Measurements from ENCODE around the gene KCNE2. TPM values are rescaled to one million over a fixed set of nuclear protein-coding genes. Genes with fewer than 3 reads are reported as not detected.

The KCNE2 gene
- total and polyA plus RNA-seq, 2 experiments from 2014 or later: 0.28 to 0.55 TPM

- no peak overlapping the region for H2AFZ ChIP-seq
- no peaks in the 10 kb centered on the region for H3K27me3 ChIP-seq (ENCODE audit: insufficient read depth)
- Mint-ChIP-seq H3K4me1 (no peaks in the 10 kb centered on the region; the same call in 2 of the 3 replicates), H3K36me3 (ENCODE audit: low read depth) (no peaks in the 10 kb centered on the region), H3K27ac (no peak overlapping the region), H3K4me3 (no peak overlapping the region), H3K27me3 (ENCODE audit: insufficient read depth, low read depth, poor library complexity) (peaks cover 7% of the 10 kb centered on the region), H3K9me3 (no peaks in the 10 kb centered on the region)
- no peaks in the 10 kb centered on the region for H3K36me3 ChIP-seq (ENCODE audit: insufficient read depth)
- H3K9me2 ChIP-seq (ENCODE audit: insufficient read depth): no peaks in the 10 kb centered on the region
- DNase-seq (ENCODE audit: low spot score) (no peak), ATAC-seq (no peak)
- 0 out of 2 replicates have a peak, but pooled peaks cover 2% of the 10 kb centered on the region for H3F3A ChIP-seq (replicated peaks; ENCODE audit: low read depth)
- H3K4me2 ChIP-seq: no peak overlapping the region
- no peak overlapping the region for H3K4me3 ChIP-seq
- no peaks in the 10 kb centered on the region for H3K4me1 ChIP-seq (ENCODE audit: insufficient read depth)
- TF ChIP-seq CTCF (conservative IDR thresholded peaks at IDR 0.05; ENCODE audit: low read depth in 2 of 2): no peak
- TF ChIP-seq ZNF462 (CRISPR knock-in tag; IDR thresholded peaks at IDR 0.05): no peak
- no peak for TF ChIP-seq STAT1 (IDR thresholded peaks at IDR 0.05; ENCODE audit: unreplicated experiment)
- TF ChIP-seq NANOG (IDR thresholded peaks at IDR 0.05; ENCODE audit: borderline replicate concordance): no peak
- no peak for TF ChIP-seq POLR2AphosphoS5 (IDR thresholded peaks at IDR 0.05; ENCODE audit: low read depth)
- no peak for TF ChIP-seq CREB1 (CRISPR knock-in tag; IDR thresholded peaks at IDR 0.05; ENCODE audit: low read depth)
- TF ChIP-seq ZNF114 (CRISPR knock-in tag; IDR thresholded peaks at IDR 0.05): no peak
- no peak for TF ChIP-seq ETS1 (IDR thresholded peaks at IDR 0.05)
- no peak for TF ChIP-seq ZNF331 (CRISPR knock-in tag; IDR thresholded peaks at IDR 0.05; ENCODE audit: low read depth)
- no peak for TF ChIP-seq REST (IDR thresholded peaks at IDR 0.05; ENCODE audit: unreplicated experiment)
- no peak for TF ChIP-seq EZH2phosphoT487 (IDR thresholded peaks at IDR 0.05; ENCODE audit: unreplicated experiment)
- TF ChIP-seq EZH2 (IDR thresholded peaks at IDR 0.05; ENCODE audit: low read depth, unreplicated experiment): no peak
- TF ChIP-seq JUNB (IDR thresholded peaks at IDR 0.05; ENCODE audit: unreplicated experiment): no peak
- H3K79me2 ChIP-seq (replicated peaks; ENCODE audit: insufficient read depth): no peaks in the 10 kb centered on the region
- H3K27ac ChIP-seq (ENCODE audit: low read depth): no peak overlapping the region
- H4K20me1 ChIP-seq (replicated peaks; ENCODE audit: insufficient read depth): no peaks in the 10 kb centered on the region
Observed at GRCh38 chr21:34345892-34346291, 17.9 kb upstream of the KCNE2 start.

Measured in GM23338 (cell line).